GM21825 (cell line): ENCODE data around the gene HOXA4.

Experiments
- ATAC-seq: cut with Tn5 transposase; IDR thresholded peaks from one replicate; pipeline ENCODE4 v1.9.1; 2021; ENCODE audit warnings: mild to moderate bottlenecking, moderate library complexity; ENCODE audit not compliant: unreplicated experiment

Gene HOXA4

GRCh38 chr7:27130540-27131389 lies at the start of gene HOXA4:
HOXA4 (minus strand) TSS chr7:27130757; CDS start chr7:27130733, 24 bp downstream.
- no peak for ATAC-seq

GRCh38 chr7:27179503-27180430 lies 49.2 kb upstream of the HOXA4 start:
- no peak for ATAC-seq

GRCh38 chr7:27179030-27179429 lies 48.5 kb upstream of the HOXA4 start:
- ATAC-seq: no peak

GRCh38 chr7:27178366-27178765 lies 47.8 kb upstream of the HOXA4 start:
- ATAC-seq: no peak

GRCh38 chr7:27177795-27178320 lies 47.3 kb upstream of the HOXA4 start:
- ATAC-seq: no peak

GRCh38 chr7:27176962-27177794 lies 46.6 kb upstream of the HOXA4 start:
- ATAC-seq: no peak

GRCh38 chr7:27176524-27176845 lies 45.9 kb upstream of the HOXA4 start:
- ATAC-seq: no peak

GRCh38 chr7:27175626-27176523 lies 45.3 kb upstream of the HOXA4 start:
- ATAC-seq: no peak

- no peak for ATAC-seq
Observed at GRCh38 chr7:27174874-27175625, 44.5 kb upstream of the HOXA4 start.

GRCh38 chr7:27173956-27174873 lies 43.7 kb upstream of the HOXA4 start, which contains the start of gene HOXA10:
HOXA10 (minus strand) TSS chr7:27174320; CDS start chr7:27174306, 14 bp downstream.
- no peak for ATAC-seq

- ATAC-seq: no peak
Observed at GRCh38 chr7:27173511-27173955, 43.0 kb upstream of the HOXA4 start.

- ATAC-seq: no peak
Observed at GRCh38 chr7:27172823-27173510, 42.4 kb upstream of the HOXA4 start.

- ATAC-seq: no peak
Observed at GRCh38 chr7:27172315-27172774, 41.8 kb upstream of the HOXA4 start.

- ATAC-seq: no peak
Observed at GRCh38 chr7:27171637-27172314, 41.2 kb upstream of the HOXA4 start.

- ATAC-seq: no peak
Observed at GRCh38 chr7:27171325-27171636, 40.7 kb upstream of the HOXA4 start.

GRCh38 chr7:27170426-27171324 lies 40.1 kb upstream of the HOXA4 start:
- no peak for ATAC-seq
